Thyroid gland (tissue), 4 donors: ENCODE measurements around the gene C10orf105.

Experiments
- CTCF ChIP-seq, 6 experiments: fragments of 200-600 bp in 3 of 6; fragments of 450-650 bp in 3 of 6; sonication (generic) in 3 of 6; IDR thresholded peaks; one replicate each; pipeline ENCODE4 v1.5.1; 2016 to 2019; ENCODE audit warnings: antibody characterized with exemption in 6 of 6, mild to moderate bottlenecking in 2 of 6, inconsistent platforms in 1 of 6, moderate library complexity in 1 of 6
- POLR2A ChIP-seq, 2 donors: fragments of 450-650 bp; IDR thresholded peaks; one replicate each; pipeline ENCODE4 v1.6.1; 2017; ENCODE audit warnings: antibody characterized with exemption in 2 of 2, mild to moderate bottlenecking in 2 of 2, moderate library complexity in 1 of 2

GRCh38 chr10:71719042-71719441, 536 bp downstream of the C10orf105 start:
- TF ChIP-seq CTCF (IDR thresholded peaks at IDR 0.05) (no peak), POLR2A (IDR thresholded peaks at IDR 0.05) (no peak)
